Activated effector memory CD4-positive, alpha-beta T cell treated with anti-CD3 and anti-CD28 coated beads, Interleukin-2, amount 50 U/mL, for 16 hours (primary cell): Measurements from ENCODE around the gene ZNF367.
A peak's percentile ranks its signal among the peaks of the same experiment; 100 is the strongest.
"Not testable (repeated sequence)": the region's sequence is repeated elsewhere in the genome, so short reads cannot be mapped to it uniquely, and the experiment has no call there.

Experiments
- DNase-seq: peaks from one replicate; pipeline ENCODE4 v3.0.0-alpha.2; 2020

ZNF367 gene

DNA sequence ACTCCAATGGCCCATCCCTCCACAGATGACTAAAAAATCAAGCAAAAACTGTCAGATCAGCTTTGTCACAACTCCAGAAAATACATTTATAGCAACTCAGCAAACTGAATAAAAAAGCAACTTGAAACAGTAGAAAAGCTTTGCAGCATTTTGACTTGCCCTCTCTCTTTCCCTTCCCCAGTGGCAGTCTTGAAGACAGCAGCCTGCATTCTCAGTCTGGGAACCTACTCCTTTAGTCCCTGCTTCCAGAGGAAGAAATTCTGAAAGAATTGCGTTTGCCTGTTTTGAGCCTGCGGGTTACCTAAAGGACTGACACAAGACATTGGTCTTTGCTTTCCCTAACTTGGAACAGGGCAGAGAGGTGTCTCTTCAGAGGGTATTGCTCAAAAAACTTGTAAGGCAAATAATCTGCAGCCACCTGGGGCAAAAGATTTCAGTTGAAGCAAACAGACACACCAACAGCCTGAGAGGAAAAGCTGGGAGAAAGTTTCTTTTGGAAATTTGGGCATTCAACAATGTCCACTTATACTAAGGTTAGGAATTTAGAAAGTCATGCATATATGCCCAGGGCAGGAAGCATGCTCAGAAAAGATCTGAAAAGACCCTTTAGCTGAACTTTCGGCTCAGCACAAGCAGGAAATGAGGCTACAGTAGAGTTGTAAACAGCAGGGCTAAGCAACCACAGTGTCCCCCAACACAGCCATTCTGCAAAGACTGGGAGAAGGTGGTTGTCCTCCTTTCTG is 19.4 kb downstream of the ZNF367 start:
- DNase-seq: no peak

DNA sequence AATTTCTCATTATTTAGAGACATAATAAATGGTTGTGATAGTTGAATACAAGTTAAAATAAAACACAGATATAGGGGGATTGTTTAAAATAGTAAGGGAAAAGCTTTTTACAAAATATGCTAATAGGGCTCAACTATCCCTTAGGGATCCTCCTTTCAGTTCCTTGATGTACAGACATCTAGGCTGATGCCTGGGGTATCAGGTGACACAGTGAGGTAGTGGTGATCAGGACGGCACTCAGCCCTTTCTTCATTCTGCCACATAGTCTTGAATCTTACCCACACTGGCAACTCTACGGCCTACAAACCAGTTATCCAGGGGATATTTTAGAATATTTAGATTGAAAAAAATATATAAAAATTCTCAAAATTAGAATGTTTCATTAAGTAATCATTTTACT is 22.2 kb downstream of the ZNF367 start:
- DNase-seq: no peak

DNA sequence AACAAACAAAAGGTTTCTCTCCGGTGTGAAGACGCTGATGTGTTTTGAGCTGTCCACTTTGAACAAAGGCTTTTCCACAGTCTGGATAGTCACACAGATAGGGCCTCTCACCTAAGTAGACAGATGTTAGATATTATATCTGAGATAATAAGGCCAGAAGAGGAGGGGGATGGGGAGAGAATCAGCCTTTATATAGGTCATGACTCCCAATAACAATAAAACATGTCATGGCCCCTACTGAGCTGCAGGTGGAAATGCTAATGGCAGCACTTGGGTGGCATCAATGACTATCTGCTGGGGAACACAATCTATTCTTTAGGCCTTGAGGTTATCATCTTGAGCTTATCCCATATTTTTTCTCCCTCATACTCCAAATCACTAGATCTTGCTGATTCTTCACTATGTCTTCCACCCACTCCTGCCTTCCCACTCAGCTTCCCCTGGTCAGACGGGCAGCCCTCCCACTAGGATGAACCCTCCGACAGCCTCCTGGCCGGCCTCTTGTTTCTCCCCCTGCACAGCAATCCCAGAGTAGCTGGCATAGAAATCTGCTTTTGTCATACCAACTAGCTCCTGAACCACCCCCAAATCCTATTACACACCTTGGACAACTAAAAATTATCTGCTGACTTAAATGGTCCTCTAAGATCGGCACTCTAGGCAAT is 23.2 kb downstream of the ZNF367 start:
- no peak for DNase-seq

DNA sequence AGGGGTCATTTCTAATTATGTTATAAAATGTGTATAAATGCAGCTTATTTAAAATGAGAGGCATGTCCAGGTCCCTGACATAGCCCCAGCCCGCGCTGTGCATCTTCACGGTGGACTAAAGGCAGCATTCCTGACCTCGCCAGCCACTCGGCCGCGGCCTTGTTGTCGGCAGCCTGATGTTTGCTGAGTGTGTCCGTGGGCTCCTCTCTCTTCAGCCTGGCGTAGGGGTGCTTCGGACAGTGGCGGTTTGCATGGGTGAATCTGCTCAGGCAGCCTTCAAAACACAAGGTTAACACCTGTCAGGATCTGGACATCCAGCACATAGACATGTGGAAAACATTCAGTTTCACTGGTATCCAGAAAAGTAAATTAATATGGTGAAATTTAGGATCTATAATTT is 25.9 kb downstream of the ZNF367 start:
- no peak for DNase-seq

DNA sequence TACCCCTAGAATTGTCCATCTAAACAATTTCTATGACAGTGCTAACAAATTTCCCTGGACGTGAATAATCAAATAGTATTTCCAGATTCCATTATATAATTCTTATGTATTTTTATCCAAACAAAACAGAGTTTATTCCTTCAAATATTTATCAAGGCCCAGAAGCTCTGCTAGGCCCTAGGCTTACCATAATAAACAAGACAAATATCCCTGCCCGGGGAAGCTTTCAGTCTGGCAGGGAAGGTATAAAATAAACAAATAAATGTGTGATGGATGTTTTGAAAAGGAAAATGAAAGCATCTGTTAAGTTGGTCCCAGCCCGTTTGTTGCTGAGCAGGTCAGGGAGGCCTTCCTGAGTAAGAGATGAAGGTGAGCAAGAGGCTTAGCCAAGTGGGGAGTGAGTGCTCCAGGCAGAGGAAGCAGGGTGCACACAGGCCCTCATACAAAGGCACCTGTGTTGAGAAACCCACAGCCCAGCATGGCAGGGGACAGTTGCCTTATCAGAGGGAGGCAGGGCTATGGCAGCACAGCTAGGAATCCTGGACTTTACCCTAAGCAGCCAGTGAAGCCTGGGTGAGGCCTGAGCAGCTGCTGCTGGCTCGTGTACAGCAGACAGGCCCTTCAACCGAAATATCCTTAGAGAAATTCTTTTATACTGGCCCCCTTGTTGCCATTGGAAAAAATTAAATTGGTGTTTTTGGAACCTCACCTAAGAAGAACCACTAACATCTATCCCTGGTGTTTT is 27.0 kb downstream of the ZNF367 start:
- DNase-seq: no peak

DNA sequence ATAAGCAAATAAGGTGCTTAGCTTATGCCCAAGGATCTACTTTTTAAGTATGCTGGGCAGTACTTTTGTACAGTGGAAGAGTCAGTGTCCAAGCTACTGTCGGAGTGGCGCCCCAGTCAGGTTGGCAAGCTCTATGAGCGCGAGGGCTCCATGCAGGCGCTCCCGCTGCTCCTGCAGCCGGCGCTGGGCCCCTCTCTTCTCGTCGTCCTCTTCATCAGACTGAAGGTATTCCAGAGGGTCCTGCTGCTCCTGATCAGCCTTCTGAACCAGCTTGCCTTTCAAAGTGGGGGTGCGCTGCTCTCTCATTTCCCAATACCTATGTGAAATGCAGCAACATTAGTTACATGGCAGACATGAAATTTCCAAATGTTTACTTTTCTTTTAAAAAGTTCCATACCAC is 30.0 kb downstream of the ZNF367 start:
- no peak for DNase-seq

DNA sequence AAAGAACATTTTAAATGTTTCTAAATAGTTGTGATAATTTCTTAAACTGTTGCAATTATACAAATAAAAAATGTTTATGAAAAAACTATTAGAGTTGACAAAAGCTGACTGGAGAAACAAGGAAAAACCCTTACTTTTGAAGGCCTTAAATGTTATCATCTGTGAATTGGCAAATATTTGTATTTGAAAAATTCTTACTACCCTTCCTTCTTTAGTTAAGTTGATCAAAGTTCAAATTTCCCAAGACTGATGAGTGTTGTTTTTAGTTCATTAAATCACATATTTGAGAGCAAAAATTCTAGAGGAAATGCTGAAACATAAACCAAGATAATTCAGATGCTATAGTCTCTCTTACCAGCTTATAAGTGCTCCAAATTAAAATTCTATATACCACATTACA is 32.0 kb downstream of the ZNF367 start:
- no peak for DNase-seq

DNA sequence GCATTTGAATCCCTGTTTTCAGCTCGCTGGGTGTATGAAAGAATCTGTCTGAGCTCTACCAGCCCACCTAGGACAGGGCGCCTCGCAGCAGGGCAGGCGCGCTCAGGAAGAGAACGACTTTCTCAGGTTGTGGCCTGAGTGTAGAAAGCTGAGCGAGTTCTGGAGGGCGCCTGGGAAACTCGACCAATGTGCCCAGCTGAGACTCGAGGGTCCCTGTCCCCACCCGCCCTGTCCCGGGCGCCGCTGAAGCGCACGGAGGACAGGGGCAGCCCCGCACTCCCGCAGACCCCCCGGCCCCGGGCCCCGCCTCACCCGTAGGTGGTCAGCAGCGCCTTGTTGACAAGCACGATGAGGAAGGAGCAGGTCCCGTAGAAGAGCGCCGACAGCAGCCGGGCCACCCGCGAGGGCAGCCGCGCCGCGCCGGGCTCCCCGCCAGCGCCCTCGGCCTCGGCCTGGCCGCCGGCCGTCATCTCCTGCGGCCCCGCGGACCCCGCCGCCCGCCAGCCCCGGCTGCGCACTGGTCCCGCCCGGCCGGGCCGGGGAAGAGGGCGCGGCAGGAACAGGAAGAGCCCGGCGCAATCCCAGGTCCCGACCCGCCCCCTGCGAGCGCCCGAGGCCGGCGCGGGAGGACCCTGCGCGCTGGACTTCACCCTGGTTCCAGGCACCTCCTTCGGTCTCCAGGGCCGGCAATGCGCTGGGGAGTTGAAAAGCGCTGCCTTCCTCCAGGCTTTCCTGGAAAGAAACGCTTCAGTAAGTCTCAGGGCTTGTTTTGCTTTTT is 34.8 kb downstream of the ZNF367 start, which contains the start of gene SLC35D2:
SLC35D2 (minus strand) TSS at position 547 of the 778 bp plus-strand sequence; CDS start at position 470, 77 bp downstream.
- peak; percentile 75 for DNase-seq

DNA sequence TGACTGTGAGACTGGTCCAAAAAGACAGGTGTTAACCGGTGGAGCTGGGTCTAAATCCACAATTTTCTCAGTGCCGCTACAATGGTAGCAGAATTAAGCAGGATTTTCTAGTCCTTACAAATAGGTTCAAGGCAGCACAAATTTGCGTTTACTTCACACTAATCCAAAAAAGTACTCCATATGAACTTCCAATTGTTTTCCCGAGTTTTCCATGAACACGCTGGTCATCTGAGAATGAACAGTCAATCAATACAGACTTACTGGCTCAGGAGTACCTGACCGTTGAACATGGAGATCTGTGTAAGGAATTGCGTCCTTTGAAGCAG is 35.4 kb downstream of the ZNF367 start:
- no peak for DNase-seq

DNA sequence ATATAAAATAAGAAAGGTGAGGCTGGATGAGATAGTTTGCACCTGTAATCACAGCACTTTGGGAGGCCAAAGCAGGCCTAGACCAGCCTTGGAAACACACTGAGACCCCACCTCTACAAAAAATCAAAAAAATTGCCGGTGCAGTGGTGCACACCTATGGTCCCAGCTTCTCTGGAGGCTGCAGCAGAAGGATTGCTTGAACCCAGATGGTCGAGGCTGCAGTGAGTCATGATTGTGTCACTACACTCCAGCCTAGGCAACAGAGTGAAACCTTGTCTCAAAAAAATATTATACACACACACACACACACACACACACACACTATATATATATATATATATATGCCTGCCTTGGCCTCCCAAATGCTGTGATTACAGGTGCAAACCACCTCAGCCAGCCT is 36.0 kb downstream of the ZNF367 start:
- no peak for DNase-seq

DNA sequence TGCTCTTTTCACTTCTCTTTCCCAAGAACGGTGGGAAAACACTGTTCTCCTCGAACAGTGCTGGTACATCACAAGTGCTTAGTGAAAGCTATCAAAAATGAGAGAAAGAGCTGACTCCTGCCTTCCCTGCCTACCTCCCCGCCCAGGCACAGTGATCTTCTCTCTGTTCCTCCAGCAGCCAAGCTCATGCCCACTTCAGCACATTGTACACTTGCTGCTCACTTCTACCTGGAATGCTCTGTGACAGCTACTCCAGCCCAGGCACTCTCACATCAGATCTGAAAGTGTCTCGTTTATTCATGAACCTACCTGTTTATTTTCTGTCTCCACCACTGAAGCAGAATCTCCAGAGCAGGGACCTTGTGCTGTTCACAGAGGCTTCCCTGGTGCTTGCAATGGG is 36.5 kb downstream of the ZNF367 start:
- DNase-seq: no peak

DNA sequence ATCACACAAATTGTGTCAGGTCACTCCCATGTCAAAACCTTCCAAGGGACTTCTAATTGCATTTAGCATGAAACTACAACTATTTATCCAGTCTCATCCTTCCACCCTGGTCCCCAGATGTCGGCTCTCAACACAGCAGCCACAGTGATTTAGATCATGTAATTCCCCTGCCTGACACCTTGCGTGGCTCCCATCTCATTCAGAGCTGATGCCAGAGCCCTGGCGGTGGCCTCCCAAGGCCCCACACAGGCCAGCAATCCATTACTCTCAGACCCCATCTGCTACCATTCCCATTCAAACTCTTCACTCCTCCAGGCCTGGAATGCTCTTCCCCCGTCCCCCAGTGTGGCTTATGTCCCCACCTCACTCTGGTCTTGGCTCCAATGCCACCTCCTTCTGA is 37.0 kb downstream of the ZNF367 start:
- no peak for DNase-seq

DNA sequence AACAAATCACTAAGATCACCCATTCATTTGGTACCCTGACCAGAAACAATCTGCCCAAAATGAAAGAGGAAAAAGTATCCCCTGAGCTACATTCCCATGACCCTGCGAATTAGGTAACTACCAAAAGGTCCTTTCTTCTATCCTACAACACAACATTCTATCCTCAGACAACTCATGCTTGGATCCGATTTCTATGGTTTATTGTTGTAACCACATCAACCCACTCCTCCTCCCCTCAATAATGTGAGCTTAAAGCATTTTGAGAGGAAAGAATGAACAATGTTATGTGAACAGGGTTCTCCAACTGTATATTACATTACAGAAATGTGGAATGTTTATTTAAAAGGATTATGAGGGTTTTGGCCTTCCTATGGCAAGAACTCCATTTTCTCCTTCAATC is 38.7 kb downstream of the ZNF367 start:
- no peak for DNase-seq

DNA sequence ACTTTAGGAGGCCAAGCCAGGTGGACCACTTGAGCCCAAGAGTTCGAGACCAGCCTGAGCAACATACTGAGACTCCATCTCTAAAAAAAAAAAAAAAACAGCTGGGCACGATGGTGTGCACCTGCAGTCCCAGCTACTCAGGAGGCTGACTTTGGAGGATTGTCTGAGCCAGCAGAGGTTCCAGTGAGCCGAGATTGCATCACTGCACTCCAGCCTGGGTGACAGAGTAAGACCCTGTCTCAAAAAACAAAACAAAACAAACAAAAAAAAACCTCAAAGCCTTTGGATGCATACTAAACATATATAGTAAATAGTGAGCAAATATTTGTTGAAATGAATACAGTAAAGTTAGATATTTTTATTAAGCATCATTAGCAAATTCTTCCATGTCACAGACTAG is 40.0 kb downstream of the ZNF367 start:
- DNase-seq: no peak

DNA sequence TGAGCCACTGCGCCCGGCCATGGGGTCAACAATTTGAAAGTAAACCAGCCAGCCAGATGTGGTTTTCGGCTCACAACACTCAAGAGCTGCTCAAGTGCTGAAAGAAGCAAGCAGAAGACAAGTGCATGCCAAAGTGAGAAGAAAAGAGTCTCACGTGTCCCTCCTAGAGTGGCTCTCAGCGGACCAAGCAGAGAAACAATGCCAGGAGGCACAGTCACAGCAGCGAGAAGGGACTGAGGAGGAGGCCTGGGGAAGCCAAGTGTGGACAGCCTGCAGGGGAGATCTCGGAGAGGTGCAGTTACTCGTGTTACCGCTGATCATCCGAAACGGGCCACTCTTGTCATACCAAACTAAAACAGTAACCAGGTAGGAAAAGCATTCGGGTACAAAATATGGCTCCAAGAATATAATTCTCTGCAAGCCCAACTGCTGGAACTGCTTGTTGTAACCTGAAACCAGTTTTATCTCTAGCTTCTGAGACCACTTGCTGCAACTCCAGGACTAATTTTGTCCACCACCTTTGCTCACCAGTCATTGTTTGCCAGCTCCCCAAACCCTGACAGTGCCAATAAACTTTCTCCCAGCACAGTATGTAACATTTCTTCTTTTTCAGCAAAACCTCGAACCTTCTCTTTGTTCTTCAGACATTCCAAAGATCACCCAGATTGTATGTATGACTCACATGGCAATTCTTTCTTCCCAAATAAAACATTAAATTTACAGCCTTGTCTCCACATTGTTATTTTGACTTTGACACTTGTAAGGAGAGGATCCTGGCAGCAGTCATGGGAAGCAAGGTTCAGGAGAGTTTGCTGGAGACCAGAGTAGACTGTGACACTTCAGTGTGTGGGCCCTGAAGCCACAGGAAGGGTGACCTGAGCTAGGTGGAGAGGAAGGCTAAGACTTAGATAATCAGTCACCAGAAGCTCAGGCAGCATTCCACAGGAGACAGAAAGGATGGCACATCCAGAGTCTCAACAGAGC is 41.0 kb downstream of the ZNF367 start:
- DNase-seq: no peak

DNA sequence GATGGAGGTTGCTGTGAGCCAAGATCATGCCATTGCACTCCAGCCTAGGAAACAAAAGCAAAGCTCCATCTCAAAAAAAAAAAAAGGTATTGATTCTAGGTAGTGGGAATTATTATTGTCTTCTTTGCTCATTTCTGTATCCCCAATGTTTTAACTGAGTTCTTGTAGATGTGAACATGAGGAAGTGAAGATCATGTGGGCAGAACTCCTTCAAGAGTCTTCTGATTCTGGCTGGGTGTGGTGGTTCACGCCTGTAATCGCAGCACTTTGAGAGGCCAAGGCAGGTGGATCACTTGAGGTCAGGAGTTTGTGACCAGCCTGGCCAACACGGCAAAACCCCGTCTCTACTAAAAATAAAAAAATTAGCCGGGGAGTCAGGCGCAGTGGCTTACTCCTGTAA is 42.7 kb downstream of the ZNF367 start:
- DNase-seq: not testable (repeated sequence)

DNA sequence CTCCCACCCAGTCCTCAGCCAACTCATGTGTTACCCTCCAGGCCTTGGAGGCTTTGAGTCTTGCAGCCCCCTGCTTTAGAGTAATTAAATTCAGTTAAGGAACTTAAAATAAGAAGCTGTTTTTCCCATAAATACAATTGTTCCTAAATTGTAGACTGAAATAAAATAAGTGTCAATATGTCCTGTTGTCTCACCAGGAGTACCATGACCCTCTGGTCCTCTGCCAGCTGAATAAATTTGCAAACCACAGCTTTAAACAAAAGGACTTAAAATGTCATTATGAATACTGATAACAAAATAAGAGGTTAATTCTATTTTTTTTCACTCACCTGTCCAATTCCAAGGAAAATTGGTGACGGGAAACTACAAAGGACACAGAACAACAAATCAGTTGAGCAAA is 50.2 kb downstream of the ZNF367 start:
- no peak for DNase-seq

DNA sequence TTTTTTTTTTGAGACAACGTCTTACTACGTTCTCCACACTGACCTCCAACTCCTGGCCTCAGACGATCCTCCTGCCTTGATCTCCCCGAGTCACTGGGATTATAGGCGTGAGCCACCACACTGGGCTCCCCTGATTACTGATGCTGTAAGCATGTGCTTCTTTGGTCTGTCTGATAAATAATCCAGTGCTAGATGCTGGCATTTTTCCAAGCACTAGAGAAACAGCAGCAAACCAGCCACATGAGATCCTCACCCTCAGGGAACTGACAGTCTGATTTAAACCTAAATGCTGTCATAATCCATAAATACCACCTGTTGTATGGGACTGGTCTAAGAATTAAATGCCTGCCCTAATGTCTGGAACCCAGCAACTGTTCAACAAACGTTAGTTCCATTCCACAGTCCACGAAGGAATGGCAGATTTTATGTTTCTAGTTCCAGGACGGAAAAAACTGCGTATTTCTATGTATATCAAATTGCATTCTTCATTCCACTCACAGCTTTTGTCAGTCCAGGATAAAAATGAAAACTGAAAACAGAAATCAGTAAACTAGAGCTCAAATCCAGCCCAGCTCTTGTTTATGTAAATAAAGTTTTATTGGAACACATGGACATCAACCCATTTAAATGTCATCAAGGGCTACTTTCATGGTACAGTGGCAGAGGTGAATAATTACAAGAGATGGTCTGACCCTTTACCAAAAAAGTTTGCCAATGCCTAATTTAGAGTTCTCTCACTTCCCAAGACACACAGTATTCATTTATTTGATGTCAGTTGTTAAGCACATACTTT is 54.8 kb downstream of the ZNF367 start:
- DNase-seq: no peak

DNA sequence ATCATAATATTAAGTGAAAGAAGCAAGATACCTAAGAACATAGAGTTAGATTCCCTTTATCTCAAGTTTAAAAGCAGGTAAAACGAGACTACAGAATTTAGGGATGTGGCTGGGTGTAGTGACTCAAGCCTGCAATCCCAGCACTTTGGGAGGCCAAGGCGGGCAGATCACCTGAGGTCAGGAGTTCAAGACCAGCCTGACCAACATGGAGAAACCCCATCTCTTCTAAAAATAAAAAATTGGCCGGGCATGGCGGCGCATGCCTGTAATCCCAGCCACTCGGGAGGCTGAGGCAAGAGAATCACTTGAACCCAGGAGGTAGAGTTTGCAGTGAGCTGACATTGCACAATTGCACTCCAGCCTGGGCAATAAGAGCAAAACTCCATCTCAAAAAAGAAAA is 56.1 kb downstream of the ZNF367 start:
- not testable (repeated sequence) for DNase-seq

DNA sequence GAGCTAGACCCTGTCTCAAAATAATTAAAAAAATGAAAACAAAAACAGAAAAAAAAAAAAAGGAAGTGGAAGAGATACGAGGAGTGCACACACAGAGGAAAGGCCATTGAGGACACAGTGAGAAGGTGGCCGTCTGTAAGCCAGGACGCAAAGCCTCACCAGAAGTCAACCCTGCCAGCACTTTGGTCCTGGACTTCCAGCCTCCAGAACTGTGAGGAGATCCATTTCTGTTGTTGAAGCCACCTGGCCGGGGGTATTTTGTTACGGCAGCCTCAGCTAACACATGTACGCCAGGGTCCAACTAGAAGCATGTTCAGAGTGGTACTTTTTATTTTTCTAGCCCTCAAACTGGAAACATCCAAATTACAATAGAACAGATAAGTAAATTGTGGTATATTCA is 56.5 kb downstream of the ZNF367 start:
- no peak for DNase-seq

DNA sequence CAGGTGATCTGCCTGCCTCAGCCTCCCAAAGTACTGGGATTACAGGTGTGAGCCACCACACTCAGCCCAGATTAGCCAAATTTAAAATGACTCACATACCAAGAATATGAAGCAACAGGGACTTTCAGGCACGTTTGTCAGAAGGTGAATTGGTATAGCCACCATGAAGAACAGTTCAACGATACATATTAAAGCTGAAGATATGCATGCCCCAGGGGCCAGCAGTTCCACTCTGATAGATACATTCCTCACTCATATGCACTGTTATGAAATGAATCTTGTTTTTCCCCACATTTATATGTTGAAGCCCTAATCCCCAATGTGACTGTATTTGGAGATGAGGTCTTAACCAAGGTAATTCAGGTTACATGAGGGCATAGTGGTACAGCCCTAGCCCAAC is 57.2 kb downstream of the ZNF367 start:
- DNase-seq: no peak
